HS-5 (cell line): ENCODE data around the gene MEAF6.
A peak's percentile ranks its signal among the peaks of the same experiment; 100 is the strongest.

Source experiments
- DNase-seq: peaks from one replicate; pipeline ENCODE4 v3.0.0-alpha.2; 2012; ENCODE audit warnings: low read depth

Gene MEAF6

DNA sequence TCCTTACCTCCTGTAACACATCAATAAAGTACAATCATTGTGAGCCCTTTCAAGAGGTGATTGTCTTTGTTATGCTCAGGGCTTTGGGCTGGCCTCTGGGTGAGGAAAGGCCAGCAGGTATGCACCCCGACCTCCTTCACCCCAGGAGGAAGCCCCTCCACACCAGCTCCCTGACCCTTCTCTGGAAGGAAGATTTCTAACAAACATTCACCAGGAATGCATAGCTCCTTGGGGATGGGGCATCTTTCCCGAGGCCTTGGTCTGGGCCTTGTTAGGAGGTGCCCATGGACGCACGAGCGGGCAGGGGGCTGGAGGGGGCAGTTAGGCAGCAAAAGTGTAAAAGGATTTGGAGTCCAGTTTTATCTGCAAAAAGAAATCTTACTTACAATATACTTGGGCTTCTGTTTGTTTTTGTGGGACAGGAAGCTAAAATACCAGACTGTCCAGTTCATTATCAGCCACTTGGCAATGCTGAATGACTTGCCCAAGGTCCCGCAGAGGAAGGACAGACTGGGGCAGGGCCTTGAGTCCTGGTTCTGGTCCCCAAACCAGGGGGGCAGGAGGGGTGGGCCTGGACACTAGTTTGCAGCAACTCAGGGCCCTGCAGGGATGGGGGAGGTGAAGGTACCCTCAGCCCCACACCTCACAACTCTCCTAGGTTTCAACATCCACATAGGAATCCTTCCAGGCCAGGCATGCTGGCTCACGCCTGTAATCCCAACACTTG is 30.1 kb downstream of the MEAF6 start:
- DNase-seq: no peak

- no peak for DNase-seq
These were observed 30.8 kb downstream of the MEAF6 start for GRCh38 chr1:37483785-37484184.

DNA sequence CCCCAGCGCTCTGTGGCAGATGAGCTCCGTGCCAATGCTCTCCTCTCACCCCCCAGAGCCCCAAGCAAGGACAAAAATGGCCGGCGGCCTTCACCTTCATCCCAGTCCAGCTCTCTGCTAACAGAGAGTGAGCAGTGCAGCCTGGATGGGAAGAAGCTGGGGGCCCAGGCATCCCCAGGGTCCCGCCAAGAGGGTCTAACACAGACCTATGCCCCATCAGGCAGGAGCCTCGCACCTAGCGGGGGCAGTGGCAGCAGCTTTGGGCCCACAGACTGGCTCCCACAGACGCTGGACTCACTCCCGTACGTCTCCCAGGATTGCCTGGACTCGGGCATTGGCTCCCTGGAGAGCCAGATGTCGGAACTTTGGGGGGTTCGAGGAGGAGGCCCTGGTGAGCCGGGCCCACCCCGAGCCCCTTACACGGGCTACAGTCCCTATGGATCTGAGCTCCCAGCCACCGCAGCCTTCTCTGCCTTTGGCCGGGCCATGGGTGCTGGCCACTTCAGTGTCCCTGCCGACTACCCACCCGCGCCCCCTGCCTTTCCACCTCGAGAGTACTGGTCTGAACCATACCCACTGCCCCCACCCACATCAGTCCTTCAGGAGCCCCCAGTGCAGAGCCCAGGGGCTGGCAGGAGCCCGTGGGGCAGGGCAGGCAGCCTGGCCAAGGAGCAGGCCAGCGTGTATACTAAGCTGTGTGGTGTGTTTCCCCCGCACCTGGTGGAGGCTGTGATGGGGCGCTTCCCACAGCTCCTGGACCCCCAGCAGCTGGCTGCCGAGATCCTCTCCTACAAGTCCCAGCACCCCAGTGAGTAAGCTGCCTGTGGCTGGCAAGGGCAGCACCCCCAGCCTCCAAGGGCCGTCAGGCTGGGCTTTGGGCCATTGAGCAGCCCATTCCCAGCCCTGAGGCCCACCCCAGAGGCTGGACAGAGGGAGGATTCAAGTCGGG is 31.5 kb downstream of the MEAF6 start:
- DNase-seq: no peak

DNA sequence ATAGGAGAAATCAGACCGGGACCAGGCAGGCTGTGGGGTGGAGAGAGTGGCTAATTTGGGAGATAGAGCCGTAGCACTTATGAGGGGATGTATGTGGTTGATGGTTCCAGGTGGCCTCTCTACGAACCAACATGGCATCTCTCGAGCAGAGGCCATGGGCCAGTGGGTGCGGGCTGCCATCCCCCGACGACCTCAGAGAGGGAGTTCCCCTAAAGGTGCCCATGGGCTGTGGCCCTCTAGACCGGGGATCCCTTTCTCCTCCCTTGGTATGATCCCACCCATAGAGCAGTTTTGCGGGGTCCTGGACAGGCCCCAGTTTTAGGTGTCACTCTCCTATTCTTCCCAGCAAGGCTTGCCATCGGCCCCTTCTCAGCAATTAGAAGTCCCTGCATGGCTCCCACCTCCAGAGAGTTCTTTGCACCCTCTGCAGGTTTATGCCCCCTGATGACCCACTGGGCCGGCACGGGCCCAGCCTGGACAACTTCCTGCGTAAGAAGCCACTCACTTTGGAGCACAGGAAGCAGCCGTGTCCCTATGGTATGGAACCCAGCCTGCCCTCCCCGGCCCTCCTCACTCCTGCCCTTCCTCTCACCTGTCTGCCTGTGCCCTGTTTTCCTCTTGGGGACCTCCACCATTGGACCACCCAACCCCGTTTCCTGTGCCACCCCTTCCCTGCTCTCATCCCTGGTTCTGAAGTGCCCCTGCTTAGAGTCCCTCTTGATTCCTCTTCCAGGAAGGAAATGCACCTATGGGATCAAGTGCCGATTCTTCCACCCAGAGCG is 32.4 kb downstream of the MEAF6 start:
- no peak for DNase-seq

DNA sequence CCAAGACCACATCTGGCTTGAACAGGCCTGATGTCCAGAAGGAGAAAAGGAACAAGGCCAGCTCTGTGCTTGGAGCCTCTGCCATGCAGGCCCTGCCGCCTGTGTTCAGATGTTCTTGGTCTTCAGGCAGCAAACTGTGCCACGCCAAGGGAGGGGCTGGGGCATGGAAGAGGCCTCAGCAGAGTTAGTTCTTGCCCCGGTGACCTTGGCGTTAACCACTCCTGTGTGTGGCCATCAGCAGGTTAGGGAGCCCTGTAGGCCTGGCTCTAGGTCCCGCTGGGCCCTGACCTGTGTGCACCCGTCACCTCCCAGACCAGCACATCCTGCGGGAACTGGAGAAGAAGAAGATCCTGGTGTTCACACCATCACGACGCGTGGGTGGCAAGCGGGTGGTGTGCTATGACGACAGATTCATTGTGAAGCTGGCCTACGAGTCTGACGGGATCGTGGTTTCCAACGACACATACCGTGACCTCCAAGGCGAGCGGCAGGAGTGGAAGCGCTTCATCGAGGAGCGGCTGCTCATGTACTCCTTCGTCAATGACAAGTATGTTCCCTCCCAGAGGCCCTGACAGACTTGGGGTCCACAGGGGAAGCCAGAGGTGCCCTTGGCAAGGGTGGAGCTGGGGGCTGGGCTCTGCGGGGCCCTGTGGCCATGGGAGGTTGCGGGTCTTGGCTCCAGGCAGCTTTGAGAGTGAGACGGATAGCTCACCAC is 33.1 kb downstream of the MEAF6 start:
- DNase-seq: no peak

DNA sequence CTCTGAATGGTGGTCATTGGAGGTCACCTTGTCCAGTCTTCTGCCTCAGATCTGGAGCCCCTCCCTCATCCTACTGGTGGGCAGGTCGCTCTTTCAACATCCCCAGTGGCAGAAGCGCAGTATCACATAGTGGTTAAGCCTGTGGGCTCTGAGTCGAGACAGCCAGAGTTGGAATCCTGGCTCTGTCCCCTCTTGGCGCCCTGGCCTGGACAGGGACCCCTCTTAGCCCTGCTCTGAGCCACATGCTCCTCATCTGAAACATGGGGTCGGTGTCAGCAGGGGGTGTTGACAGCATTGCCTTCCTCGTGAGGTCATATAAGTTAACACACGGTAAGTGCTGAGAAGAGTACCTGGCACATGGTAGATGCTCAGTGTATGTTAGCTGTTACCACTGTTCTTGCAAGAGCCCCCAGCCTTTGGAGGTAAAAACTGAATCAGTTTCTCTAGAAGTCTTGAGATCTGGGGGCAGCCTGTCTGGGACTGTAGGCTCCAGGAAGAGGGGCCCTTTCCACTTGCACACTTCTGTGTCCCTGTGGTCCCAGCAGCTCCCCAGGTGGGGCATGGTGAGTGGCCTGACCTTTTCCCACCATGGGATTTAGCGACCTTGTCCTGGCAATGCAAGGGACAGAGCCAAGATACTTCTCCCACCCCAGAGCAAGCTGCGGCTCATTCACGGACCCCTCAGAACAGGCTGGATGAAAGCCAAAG is 33.8 kb downstream of the MEAF6 start:
- no peak for DNase-seq

DNA sequence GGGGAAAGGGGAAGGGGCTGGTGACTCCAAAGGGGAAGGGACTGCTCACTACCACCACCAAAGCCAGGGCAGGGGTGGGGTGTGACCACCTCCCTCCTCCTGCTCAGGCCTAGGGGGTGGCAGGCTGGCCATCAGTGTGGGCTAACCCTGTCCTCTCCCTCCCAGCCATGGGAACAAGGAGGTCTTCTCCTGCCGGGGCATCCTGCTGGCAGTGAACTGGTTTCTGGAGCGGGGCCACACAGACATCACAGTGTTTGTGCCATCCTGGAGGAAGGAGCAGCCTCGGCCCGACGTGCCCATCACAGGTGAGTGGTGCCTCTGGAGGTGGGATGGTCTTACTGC is 34.5 kb downstream of the MEAF6 start:
- no peak for DNase-seq

DNA sequence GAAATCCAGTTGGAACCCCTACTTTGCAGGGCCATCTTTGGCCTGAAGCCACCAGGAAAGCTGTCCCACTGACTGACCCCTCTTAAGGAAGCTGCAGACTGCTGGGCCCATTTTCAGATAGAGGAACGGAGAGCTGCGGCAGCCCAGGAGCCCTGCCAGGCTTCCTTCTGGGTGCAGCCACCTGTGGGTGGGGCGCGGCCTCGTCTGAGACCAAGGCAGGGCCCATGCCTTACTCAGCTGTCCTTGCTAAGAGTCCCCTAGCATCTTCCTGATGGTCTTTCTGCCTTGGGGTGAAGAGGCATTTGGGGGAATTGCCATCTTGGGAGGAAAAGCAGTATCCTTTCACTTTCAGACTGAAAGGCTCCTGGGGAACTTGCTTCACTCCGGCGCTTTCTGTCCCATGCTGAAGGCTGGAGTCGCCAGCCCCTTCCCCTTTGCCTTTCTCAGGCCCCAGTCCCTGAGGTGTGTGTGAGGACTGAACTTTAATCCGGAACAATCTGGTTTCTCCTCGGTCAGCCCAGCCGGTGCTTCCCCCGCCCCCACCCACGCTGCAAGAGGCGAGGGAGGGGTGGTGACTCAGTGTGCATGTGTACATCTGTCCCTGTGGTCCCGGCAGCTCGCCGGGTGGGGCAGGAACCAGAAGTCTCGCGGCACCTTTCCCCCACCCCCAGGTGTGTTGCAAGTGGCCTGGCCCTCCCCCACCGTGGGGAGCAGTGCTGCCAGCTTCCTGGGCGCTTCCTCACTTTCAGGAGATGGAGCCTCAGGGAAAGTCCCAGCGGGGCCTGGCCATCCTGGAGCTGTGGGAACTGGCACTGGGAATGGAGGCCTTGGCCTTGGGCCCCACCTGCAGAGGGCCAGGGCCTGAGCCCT is 35.1 kb downstream of the MEAF6 start:
- DNase-seq: peak; percentile 67

DNA sequence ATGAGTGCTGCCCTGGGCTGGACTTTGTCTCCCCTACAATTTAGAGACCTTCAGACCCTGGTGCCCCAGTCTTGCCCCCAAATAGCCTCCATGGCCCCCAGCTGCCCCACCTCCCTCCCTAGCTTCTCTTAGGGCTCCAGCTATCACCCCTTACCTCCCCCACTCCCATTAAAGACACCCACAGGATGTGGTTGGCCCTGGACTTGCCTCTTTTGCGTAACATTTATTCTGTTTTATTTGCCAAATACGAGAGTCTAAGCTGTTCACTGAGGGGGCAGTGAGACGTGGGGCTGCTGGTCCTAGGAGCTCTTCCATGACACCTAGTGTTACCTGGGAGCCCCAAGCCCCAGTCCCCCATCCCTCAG is 35.7 kb downstream of the MEAF6 start:
- DNase-seq: no peak

DNA sequence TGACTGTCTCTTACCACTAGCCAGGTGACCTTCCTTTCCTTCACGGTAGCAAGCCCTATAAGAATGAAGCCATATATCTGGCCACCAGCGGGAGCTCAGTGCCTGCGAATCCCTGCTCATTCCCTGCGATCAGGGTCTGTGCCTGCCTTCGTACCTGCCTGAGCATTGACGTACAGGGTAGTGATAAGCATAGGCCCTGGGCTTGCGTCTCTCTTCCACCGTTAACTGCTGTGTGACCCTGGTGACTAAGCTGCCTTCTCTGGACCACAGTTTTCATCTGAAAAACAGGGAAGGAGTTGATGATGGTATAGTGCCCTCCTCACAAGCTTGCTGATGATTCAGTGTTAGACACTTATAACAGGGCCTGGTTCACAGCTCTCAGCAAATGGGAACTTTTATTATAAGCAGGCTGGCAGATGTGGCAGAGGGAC is 36.1 kb downstream of the MEAF6 start:
- peak; percentile 63 for DNase-seq

GRCh38 chr1:37477946-37478345 is 36.6 kb downstream of the MEAF6 start:
- DNase-seq: no peak

- no peak for DNase-seq
These were observed 37.2 kb downstream of the MEAF6 start for GRCh38 chr1:37477198-37477931.

DNA sequence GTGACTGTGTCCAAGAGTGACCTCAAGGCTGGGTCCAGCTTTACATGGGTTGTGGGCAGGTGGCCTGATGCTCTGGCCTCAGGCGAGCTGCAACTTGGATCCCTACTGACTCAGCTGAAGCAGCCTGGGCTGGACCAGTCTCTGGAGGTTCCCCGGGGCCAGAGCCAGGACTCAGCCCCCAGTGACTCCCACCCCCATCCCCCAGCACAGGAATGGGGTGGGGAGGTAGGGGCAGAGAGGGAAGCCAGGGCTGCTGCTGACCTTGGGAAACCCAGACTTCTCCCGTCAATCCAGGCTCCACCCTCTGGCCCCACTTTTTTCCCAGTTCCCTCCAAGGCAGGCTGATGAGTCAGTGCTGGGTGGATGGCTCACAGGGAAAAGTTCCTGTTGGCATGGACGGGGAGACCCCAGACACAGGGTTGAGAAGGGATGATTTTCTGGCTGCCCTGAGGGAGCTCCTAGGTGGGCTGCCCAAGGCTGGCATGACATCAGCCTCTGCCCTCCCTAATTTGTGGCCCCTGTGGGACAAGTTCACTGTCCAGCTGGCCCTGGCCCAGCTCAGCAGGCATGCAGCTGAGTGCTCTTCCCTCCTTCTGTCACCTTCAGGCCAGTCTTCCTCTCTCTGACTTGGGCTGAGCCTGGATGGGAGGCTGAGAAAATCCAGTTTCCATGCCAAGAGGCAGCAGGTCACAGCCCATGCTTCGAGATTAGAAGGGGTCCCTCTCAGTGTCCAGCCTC is 37.9 kb downstream of the MEAF6 start:
- DNase-seq: peak; percentile 80

DNA sequence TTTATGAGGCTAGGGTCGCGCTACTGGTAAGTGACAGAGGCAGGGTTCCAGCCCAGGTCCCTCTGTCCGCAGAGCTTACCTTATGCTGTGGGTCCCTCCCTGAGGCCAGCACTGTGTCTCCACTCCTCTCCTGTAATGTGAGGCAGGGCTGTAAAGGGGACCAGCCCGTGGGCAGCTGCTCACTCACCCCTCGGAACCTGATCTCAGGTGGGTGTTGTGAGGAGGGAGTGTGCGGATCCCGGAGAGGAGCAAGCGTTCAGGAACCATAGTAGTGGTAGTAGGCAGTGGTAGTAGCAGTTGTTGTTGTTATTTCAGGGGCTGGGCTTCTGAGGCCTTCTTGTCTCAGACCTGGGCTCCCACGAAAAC is 38.5 kb downstream of the MEAF6 start:
- DNase-seq: no peak

GRCh38 chr1:37475380-37476086 is 39.0 kb downstream of the MEAF6 start:
- no peak for DNase-seq

- DNase-seq: no peak
These were observed 39.7 kb downstream of the MEAF6 start for GRCh38 chr1:37474697-37475379.

DNA sequence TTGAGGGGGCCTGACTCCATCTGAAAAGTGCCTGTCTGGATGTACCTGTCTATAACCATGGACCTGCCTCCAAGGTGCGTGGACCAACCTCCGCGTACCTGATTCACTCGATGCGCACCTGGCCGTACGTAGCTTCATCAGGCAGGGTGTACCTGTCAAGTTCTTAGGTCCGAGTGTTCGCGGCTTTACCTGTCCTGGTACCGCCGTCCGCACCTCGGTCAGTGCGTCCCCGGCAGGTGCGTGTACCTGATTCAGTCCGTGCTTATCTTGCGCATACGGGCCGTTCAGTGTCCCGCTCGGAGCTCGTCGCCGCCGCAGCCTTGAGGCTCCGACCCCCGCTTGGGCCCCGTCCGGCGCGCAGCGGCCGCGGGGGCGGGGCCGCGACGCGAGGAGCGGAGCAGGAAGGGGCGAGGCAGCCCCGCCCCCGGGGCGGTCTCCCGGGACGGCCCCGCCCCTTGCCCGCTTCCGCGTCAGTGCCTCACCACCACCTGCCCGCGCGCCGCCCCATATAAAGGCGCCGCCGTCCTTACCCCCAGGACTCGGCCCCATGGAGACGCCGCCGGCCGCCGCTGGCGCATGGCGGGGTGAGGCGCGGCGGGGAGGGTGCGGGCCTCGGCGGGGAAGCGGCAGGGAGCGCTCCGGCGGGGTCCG is 40.4 kb downstream of the MEAF6 start, which contains the start of gene ZC3H12A:
TSS of gene ZC3H12A (plus strand) at position 535 of the 651 bp plus-strand sequence. CDS start 917 bp downstream, outside the sequence.
- no peak for DNase-seq
